ENCODE data around the gene ABTB2.

DNA sequence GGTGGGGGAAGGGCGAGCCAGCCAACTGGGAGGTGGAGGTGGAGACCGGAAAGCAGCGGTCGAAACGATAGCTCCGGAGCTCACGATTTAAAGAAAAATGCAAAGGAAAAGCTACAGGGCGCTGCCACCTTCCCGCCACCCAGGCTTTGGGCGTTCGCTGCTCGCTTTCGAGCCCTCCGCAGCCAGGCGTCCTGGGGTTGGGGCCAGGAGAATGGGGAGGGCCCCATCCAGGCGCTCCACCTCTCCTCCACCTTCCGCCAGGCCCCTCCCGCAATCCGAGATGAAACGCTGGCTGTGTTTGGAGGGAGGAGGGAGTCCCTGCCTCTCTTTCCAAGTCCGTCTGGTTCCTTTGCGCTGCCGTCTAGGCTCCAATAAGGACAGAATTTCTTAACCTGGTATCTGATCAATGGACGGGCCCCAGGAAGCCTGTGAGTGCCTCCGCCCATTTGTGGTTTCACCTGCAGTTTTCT lies 483 bp upstream of the ABTB2 start:
- TF ChIP-seq, protein P1, sequence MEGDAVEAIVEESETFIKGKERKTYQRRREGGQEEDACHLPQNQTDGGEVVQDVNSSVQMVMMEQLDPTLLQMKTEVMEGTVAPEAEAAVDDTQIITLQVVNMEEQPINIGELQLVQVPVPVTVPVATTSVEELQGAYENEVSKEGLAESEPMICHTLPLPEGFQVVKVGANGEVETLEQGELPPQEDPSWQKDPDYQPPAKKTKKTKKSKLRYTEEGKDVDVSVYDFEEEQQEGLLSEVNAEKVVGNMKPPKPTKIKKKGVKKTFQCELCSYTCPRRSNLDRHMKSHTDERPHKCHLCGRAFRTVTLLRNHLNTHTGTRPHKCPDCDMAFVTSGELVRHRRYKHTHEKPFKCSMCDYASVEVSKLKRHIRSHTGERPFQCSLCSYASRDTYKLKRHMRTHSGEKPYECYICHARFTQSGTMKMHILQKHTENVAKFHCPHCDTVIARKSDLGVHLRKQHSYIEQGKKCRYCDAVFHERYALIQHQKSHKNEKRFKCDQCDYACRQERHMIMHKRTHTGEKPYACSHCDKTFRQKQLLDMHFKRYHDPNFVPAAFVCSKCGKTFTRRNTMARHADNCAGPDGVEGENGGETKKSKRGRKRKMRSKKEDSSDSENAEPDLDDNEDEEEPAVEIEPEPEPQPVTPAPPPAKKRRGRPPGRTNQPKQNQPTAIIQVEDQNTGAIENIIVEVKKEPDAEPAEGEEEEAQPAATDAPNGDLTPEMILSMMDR (IDR thresholded peaks at IDR 0.05), result no peak
- no peak for TF ChIP-seq POLR2A (IDR thresholded peaks at IDR 0.05)
